ENCODE data around the gene SPTBN4.
"Not testable (repeated sequence)": the region's sequence is repeated elsewhere in the genome, so short reads cannot be mapped to it uniquely, and the experiment has no call there.

SPTBN4 gene

DNA sequence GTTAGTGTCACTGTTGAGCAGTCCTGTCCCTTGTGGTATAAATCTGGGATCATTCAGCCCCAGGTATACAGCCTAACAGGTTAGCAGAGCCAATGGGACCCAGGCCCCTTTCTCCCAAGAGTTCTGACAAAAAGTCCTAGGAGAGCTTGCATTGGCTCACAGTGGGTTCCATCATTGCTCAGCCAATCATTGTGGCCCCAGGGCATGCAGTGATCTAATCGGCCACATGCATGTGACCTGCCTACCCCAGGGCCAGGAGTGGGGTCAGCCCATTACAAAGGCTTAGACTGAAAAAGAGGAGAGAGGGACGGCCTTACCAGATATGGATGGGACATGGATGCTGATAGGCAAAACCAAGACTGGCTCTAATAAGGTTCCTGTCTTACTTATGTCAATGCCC lies 41.1 kb downstream of the SPTBN4 start:
- DNase-seq (ENCODE audit: low read depth), result no peak

DNA sequence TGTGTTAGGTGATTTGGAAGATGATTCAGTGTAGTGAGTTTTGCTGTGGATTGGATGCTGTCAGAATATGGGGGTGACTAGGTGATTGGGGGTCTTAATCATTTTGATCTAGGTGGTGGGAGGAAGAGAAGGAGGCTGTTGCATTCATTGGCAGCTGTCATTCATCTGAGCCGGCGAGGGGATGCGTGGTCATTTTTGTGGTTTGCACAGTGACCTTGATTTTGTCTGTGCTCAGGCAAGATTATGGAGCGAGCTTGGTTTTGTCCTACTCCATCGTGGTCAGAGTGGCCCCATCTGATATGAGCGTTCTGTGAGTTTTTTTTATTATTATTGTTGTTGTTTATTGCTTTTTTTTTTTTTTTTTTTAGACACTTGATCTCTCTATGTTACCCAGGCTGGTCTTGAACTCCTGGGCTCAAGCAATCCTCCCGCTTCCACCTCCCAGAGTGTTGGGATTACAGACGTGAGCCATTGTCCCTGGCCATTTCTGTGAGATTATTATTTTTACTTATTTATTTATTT lies 42.0 kb downstream of the SPTBN4 start:
- no peak for DNase-seq (ENCODE audit: low read depth)

DNA sequence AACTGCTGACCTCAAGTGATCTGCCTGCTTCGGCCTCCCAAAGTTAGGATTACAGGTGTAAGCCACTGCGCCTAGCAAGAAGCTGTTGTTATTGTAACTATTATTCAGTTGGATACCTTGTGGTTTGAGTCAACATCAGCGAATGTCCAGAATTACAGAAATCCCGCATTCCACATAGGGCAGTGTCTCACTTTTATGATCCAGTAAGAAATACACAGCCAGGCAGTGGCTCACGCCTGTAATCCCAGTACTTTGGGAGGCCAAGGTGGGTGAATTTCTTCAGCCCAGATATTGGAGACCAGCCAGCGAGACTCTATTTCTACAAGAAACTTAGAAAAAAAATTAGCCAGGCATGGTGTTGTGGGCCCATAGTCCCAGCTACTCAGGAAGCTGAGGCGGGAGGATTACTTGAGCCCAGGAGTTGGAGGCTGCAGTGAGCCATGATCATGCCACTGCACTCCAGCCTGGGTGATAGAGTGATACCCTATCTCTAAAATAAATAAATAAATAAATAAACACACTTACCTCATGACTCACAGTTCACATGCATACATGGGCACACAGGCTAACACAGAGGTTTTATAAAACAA lies 43.8 kb downstream of the SPTBN4 start:
- DNase-seq (ENCODE audit: low read depth), result no peak

DNA sequence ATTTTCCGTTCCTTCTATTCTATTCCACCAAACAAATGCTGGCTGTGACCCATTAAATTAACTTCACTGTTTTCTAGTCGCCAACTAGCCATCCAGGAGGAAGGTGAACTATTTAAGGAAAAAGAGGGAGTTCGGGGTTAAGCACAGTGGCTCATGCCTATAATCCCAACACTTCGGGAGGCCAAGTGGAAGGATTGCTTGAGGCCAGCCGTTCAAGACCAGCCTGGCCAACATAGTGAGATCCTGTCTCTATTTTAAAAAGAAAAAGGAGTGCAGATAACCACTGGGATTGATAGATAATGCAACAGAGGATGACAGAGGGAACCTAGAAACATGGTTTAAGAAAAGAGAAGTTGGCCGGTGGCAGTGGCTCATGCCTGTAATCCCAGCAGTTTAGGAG lies 44.7 kb downstream of the SPTBN4 start:
- DNase-seq (ENCODE audit: low read depth), result no peak

DNA sequence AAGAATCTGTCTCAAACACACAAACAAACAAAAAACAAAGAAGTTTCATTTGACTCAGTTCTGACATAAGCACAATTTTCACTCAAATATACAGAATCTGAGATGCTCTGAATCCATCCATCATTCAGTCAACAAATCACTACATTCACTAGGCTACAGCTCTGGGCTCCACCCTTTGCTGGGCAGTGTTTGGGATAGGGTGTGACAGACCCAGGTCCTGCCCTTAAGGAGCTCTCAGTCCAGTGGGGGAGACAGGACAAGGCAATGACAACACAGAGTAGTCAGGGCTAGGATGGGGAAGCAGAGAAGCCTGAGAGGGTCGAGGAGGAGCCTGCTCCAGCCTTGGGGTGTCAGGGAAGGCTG lies 45.3 kb downstream of the SPTBN4 start:
- DNase-seq (ENCODE audit: low read depth), result no peak

DNA sequence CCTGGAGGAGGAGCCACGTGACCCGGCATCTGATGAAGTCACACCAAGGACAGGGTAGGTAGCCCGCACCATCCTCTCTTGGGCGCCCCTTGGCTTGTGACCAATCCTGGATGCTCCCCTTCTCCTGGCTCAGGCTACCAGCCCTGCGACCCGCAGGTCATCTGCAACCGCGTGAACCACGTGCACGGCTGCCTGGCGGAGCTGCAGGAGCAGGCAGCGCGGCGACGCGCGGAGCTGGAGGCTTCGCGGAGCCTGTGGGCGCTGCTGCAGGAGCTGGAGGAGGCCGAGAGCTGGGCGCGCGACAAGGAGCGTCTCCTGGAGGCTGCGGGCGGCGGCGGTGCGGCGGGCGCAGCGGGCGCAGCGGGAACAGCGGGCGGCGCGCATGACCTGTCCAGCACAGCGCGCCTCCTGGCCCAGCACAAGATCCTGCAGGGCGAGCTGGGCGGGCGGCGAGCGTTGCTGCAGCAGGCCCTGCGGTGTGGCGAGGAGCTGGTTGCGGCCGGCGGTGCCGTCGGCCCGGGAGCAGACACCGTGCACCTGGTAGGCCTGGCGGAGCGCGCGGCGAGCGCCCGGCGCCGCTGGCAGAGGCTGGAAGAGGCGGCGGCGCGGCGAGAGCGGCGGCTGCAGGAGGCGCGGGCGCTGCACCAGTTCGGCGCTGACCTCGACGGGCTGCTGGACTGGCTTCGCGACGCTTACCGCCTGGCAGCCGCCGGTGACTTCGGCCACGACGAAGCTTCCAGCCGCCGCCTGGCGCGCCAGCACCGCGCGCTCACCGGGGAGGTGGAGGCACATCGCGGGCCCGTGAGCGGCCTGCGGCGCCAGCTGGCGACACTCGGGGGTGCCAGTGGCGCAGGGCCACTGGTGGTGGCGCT lies 45.9 kb downstream of the SPTBN4 start:
- DNase-seq (ENCODE audit: low read depth), result peak; percentile 33

DNA sequence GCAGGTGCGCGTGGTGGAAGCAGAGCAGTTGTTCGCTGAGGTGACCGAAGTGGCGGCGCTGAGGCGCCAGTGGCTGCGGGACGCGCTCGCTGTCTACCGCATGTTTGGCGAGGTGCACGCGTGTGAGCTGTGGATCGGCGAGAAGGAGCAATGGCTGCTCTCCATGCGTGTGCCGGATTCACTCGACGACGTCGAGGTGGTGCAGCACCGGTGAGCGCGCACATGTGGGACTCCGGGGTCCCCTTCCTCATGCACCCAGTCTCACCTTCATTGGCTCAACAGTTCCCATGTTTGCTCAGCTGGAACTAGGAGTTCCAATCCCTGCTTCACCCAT lies 46.5 kb downstream of the SPTBN4 start:
- no peak for DNase-seq (ENCODE audit: low read depth)

DNA sequence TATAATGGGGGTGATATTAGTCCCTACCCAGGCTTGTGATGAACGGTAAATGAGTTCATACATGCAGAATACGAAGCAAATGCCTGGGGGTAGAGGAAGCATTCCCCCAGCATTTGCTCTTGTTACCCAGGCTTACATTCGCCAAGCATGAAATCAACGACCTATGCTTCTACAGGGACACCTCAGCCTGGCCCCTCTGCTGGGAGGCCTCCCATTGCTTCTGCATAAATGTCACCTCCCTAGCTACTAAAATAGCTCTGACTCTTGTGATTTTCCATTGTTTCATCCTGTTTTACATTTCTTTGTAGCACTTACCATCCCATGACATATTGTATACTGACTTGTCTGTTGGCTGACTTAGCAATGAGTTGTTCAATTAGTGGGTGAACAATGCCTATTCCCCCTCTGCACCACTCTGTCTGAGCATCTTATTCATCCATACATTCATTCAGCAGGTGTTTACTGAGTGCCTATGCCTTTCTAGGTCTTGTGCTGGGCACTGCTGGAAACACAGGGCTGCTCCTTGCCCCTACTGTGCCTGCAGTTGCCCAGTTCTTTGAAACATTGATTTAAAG lies 47.0 kb downstream of the SPTBN4 start:
- DNase-seq (ENCODE audit: low read depth), result no peak

DNA sequence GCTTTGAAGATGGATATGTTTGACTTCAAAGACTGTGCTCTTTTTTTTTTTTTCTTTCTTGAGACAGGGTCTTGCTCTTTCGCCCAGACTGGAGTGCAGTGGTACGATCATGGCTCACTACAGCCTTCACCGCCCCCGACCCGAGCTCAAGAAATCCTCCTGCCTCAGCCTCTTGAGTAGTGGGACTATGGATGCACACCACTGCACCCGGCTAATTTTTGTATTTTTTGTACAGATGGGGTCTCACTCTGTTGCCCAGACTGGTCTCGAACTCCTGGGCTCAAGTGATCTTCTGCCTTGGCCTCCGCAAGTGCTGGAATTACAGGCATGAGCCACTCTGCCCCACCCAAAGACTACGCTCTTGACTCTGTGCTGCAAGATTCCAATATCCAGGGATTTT lies 50.4 kb downstream of the SPTBN4 start:
- DNase-seq (ENCODE audit: low read depth), result no peak

DNA sequence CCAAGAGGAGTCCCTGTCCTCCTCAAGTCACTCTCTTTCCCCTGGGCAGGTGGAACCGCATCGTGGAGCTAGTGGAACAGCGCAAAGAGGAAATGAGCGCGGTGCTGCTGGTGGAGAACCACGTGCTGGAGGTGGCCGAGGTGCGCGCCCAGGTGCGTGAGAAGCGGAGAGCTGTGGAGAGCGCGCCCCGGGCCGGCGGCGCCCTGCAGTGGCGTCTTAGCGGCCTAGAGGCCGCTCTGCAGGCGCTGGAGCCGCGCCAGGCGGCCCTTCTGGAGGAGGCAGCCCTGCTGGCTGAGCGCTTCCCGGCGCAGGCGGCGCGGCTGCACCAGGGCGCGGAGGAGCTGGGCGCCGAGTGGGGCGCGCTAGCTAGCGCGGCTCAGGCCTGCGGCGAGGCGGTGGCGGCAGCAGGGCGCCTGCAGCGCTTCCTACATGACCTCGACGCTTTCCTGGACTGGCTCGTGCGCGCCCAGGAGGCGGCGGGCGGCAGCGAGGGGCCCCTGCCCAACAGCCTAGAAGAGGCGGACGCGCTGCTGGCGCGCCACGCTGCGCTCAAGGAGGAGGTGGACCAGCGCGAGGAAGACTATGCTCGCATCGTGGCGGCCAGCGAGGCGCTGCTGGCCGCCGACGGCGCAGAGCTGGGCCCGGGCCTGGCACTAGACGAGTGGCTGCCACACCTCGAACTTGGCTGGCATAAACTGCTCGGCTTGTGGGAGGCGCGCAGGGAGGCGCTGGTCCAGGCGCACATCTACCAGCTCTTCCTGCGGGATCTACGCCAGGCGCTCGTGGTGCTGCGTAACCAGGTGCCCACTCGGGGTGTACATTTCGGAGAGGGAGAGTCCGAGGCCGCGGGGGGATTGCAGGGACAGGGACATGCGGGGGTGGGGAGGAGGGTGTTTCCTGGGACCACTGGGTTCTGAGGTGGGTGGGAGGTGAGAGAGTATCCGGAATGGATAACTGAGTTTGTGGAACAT lies 52.8 kb downstream of the SPTBN4 start:
- DNase-seq (ENCODE audit: low read depth), result peak; percentile 56

DNA sequence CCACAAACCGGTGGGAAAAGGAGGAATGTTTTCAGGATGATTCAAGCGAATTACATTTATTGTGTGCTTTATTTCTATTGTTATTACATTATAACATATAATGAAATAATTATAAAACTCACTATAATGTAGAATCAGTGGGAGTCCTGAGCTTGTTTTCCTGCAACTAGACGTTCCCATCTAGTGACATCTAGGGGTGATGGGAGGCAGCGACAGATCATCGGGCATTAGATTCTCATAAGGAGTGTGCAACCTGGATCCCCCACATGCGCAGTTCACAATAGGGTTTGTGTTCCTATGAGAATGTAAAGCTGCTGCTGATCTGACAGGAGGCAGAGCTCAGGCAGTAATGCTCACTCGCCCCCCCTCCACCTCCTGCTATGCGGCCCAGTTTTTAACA lies 54.5 kb downstream of the SPTBN4 start:
- peak; percentile 35 for DNase-seq (ENCODE audit: low read depth)

DNA sequence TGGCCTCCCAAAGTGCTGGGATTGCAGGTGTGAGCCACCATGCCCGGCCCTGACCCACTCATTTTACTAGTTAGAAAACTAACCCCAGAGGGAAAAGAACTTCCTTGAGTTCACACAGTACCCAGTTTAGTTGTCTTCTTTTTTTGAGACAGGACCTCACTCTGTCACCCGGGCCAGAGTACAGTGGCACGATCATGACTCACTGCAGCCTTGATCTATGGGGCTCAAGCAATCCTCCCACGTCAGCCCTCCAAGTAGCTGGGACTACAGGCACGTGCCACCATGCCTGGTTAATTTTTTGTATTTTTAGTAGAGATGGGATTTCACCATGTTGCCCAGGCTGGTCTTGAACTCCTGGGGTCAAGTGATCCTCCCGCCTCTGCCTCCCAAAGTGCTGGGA lies 55.1 kb downstream of the SPTBN4 start:
- not testable (repeated sequence) for DNase-seq (ENCODE audit: low read depth)

DNA sequence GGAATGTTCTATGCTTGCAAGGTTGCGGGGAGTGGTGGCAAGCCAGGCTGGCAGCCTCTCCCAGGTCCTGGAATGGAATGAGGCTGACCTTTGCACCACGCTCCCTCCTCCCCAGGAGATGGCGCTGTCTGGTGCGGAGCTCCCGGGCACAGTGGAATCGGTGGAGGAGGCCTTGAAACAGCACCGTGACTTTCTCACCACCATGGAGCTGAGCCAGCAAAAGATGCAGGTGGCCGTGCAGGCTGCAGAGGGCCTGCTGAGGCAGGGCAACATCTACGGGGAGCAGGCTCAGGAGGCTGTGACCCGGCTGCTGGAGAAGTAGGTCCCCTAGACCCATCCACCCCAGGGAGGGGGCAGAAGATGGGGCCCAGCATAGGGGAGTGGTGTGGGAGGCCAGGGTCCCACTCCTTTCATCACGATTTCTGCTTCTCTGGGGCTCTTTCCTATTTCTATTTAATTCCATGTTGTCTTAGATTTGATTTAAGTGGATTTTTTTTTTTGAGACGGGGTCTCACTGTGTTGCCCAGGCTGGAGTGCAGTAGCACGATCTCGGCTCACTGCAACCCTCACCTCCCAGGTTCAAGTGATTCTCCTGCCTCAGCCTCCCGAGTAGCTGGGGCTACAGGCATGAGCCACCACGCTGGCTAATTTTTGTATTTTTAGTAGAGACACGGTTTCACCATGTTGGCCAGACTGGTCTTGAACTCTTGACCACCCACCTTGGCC lies 56.7 kb downstream of the SPTBN4 start:
- DNase-seq (ENCODE audit: low read depth), result peak; percentile 59

DNA sequence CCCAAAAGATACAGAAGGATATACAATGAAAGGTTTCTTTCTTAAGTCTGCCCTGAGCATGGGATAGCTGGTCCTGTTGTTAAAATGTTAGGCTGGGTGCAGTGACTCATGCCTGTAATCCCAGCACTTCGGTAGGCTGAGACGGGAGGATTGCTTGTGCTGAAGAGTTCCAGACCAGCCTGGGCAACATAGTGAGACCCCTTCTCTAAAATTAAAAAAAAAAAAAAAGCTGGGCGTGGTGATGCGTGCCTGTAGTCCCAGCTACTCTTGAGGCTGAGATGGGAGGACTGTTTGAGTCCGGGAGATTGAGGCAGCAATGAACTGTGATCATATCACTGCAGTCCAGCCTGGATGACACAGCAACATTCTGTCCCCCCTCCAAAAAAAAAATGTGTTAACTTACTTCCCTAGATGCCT lies 57.3 kb downstream of the SPTBN4 start:
- no peak for DNase-seq (ENCODE audit: low read depth)

DNA sequence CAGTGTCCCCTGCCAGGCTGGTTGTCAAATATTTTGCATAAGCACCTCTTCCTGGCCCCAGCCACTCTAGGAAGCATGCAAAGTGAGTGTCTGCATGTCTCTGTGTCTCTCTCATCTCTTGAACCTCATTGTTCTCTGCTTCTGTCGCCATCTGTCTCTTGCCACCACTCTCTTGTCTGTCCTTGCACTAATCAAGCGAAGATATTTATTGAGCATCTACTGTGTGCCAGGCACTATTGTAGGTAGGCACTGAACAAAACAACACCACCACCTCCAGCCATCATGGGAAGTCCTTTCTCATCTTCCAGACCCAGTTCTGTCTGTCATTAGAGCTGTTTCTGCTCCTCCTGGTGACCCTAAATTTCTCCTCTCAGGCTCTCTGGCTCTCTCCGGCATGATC lies 57.9 kb downstream of the SPTBN4 start:
- no peak for DNase-seq (ENCODE audit: low read depth)

DNA sequence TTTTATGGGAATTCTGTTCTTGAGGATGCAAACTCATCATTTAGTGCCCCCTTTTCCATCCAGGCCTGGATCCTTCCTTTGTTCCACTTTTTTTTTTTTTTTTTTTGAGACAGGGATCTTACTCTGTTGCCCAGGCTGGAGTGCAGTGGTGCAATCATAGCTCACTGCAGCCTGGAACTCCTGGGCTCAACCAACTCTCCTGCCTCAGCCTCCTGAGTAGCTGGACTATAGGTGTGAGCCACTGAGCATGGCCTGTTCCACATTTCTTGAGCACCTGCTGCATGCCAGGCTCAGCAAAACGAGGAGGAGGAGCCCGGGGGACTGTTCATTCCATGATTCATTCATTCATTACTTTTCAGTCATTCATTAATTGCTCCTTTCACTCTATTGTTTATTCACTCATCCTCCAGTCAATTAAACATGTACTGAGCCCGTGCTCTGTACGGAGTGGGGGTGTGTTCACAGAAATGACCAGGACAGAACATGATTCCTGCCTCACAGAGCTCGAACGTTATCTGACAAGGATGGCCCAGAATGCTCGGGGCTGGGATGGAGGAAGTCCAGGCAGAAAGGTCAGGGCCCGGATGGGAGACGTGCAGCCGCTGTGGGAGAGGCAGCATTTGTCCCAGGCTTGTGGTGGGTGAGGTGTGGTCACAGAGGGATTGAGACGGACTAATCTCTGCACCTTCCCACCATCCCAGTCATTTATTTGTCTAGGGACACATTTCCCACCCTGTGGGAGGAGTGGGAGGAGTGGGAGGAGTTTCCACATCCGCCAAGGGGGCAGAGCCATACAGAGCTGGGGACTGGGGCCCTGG lies 58.6 kb downstream of the SPTBN4 start:
- no peak for DNase-seq (ENCODE audit: low read depth)

DNA sequence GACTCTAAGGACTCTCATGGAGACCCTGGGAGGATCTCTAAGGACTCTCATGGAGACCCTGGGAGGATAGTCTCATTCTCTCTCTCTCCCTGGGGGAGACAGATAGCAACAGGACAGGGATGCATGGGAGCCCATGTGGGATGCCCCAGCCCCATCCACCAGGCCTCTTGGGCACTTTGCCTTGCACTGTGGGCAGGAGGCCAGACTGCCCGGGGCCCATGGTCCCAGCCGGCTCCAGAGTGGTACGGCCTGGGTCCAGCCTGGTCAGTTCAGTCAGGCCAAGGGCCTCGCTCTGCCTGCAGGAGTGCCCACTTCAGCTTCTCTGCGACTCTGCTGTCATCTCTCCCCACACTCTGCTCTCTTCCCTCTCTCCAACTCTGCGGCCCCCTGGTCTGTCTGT lies 61.3 kb downstream of the SPTBN4 start:
- DNase-seq (ENCODE audit: low read depth), result no peak

DNA sequence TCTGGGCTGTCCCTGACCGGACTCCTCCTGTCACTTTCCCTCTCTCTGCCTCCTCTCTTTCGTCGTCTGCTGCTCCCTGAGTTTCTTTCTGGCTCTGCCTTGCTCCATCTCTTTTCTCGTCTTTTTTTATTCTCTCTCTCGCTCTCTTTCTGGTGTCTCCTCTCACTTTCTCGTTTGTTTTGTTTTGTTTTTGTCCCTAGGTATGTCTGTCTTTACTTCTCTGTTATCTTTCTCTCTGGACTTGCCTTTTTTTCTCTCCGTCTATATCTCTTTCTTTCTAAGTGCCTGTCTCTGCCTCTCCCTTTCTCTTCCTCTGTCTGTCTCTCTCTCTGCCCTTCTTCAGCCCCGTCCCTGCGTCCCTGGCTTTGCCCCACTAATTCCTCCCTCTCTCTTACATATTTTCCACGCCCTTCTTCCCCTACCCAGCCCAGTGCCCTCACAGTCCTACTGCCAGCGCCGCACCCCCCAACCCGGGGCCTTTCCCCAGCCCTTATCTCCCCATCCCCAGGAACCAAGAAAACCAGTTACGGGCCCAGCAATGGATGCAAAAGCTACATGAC lies 61.8 kb downstream of the SPTBN4 start:
- no peak for DNase-seq (ENCODE audit: low read depth)

DNA sequence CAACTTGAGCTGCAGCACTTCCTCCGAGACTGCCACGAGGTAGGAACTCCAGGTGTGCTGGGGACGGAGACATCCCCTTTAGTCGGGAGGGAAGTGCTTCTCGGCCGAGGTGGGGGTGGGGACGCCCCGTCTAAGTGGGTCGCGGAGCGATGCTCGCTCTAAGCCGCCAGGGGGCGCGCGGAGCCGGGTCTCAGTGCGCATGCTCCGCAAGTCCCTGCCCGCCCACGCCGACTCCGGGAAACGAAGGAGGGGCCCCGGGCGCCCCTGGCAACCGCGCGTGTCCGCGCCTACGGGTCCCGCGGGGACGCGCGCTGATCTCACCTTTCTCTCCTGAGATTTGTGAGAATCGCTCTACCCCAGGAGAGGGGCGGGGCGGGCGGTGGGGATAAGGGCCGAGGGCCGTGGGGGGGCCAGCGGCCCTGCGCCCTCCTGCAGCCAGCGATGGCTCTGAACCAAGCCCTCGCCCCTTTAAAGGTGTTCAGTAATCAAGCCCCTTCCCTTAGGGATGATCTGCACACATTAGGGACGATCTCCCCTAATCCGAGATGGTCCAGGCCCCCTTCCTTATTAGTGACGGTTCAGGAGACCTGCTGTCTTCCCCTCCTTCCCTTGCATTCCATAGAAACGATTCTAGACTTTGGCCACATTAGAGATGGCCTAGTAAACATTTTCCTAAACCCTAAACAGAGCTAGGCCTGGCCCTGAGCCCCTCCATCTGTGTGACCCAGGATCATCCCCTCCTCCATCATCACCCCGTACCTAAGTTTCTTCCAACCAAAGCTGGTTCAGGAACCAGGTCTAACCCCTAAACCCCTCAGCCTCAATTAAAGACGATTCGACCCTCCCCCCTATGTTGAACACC lies 62.5 kb downstream of the SPTBN4 start:
- peak; percentile 60 for DNase-seq (ENCODE audit: low read depth)

All from iris pigment epithelial cell (primary cell).